Measurements from ENCODE around the gene RAB9A.

DNA sequence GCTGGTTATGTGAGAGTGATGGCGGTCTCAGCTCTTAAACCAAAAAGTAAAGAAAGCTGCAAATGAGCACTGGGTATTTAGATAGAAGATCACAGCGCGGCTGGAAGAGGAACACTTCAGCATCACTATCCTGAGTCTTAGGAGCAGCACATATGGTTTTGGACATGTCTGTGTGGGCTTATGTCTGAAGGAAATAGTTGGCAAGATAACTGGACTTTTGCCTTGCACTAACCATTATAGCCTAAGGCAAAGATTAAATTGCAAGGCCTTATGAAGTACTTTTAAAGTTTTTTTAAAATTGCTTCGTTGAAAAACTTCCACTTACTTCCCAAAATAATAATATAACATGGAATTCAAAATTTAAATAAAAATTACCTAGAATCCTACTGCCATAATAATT lies 4.6 kb upstream of the RAB9A start:
- TF ChIP-seq EZH2 (IDR thresholded peaks at IDR 0.05; ENCODE audit: borderline replicate concordance, low read length): no peak
- TF ChIP-seq, protein P1, sequence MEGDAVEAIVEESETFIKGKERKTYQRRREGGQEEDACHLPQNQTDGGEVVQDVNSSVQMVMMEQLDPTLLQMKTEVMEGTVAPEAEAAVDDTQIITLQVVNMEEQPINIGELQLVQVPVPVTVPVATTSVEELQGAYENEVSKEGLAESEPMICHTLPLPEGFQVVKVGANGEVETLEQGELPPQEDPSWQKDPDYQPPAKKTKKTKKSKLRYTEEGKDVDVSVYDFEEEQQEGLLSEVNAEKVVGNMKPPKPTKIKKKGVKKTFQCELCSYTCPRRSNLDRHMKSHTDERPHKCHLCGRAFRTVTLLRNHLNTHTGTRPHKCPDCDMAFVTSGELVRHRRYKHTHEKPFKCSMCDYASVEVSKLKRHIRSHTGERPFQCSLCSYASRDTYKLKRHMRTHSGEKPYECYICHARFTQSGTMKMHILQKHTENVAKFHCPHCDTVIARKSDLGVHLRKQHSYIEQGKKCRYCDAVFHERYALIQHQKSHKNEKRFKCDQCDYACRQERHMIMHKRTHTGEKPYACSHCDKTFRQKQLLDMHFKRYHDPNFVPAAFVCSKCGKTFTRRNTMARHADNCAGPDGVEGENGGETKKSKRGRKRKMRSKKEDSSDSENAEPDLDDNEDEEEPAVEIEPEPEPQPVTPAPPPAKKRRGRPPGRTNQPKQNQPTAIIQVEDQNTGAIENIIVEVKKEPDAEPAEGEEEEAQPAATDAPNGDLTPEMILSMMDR (IDR thresholded peaks at IDR 0.05; ENCODE audit: low read length): no peak

Data from OCI-LY1 (cell line).